Endodermal cell (in vitro differentiated cells): ENCODE results near the gene UBE2D1. TPM values are rescaled to one million over a fixed set of nuclear protein-coding genes. Genes with fewer than 3 reads are reported as not detected.

Experiments used
- DNase-seq: peaks from one replicate; pipeline ENCODE4 v3.0.0-alpha.2; 2017
- H3K27ac ChIP-seq: 2 replicates; pipeline ENCODE4 v1.5.1; 2013; ENCODE audit warnings: mild to moderate bottlenecking, low read depth, low read length, moderate library complexity
- H3K27me3 ChIP-seq: 2 replicates; pipeline ENCODE4 v1.6.1; 2013; ENCODE audit warnings: mild to moderate bottlenecking, low read length, moderate library complexity; ENCODE audit not compliant: insufficient read depth, control insufficient read depth, poor library complexity, severe bottlenecking
- H3K36me3 ChIP-seq: 2 replicates; pipeline ENCODE4 v1.7.0; 2013; ENCODE audit warnings: mild to moderate bottlenecking, low read length, moderate library complexity; ENCODE audit not compliant: control insufficient read depth, insufficient read depth
- H3K4me1 ChIP-seq: one replicate; pipeline ENCODE4 v1.7.0; 2013; ENCODE audit warnings: low read length; ENCODE audit not compliant: control insufficient read depth, insufficient read depth
- H3K4me3 ChIP-seq: 2 replicates; pipeline ENCODE4 v1.5.1; 2013; ENCODE audit warnings: mild to moderate bottlenecking, low read length, moderate library complexity
- H3K9ac ChIP-seq: 2 replicates; pipeline ENCODE4 v1.6.1; 2013; ENCODE audit warnings: mild to moderate bottlenecking, low read length, moderate library complexity; ENCODE audit not compliant: poor library complexity, severe bottlenecking; ENCODE audit errors: extremely low read depth
- H3K9me3 ChIP-seq: 2 replicates; pipeline ENCODE4 v1.6.1; 2013; ENCODE audit warnings: mild to moderate bottlenecking, low read length, moderate library complexity; ENCODE audit not compliant: control insufficient read depth
- H3K27ac Mint-ChIP-seq: 2 replicates; pipeline ENCODE4 v1.8.0; 2020; ENCODE audit warnings: mixed read lengths
- H3K27me3 Mint-ChIP-seq: 2 replicates; pipeline ENCODE4 v1.8.0; 2021; ENCODE audit warnings: mild to moderate bottlenecking, mixed read lengths; ENCODE audit not compliant: insufficient read depth
- H3K36me3 Mint-ChIP-seq: 2 replicates; pipeline ENCODE4 v1.8.0; 2020; ENCODE audit warnings: low read depth, mixed read lengths
- H3K4me1 Mint-ChIP-seq: 2 replicates; pipeline ENCODE4 v1.8.0; 2020; ENCODE audit warnings: mixed read lengths
- H3K4me3 Mint-ChIP-seq: 2 replicates; pipeline ENCODE4 v1.8.0; 2020; ENCODE audit warnings: mild to moderate bottlenecking, moderate library complexity, mixed read lengths
- H3K9me3 Mint-ChIP-seq: 2 replicates; pipeline ENCODE4 v1.8.0; 2020; ENCODE audit warnings: mild to moderate bottlenecking, mixed read lengths
- CTCF ChIP-seq: fragments of 200-600 bp; sonication (generic); conservative IDR thresholded peaks from 2 replicates; pipeline ENCODE4 v1.5.0; 2021; ENCODE audit warnings: antibody characterized with exemption, mild to moderate bottlenecking
- WGBS, 2 experiments: methylation state at CpG; one replicate each; pipeline versions ENCODE4 v1.1.5 to v1.1.7; 2013; ENCODE audit warnings: missing lambda C conversion rate in 2 of 2, mixed read lengths in 1 of 2; ENCODE audit not compliant: insufficient coverage in 1 of 2, insufficient read length in 1 of 2; 5-methylcytosine and 5-hydroxymethylcytosine counted together
- total RNA-seq, 2 donors: library from RNA; stranded (reverse); fragmentation: NEBNext Ultra II Directional in 1 of 2; extraction: Animal tissue kit (Norgen Biotek cat#: 25700) in 1 of 2; gene quantifications; 2 replicates in 1 of 2; 3 replicates in 1 of 2; pipeline ENCODE4 v1.2.1, GENCODE V29; 2021

UBE2D1 gene
- total RNA-seq, 2 donors from 2014 or later, result 28.9 to 33.0 TPM

GRCh38 chr10:58372607-58373441 lies 38.0 kb downstream of the UBE2D1 start:
- H3K4me1 Mint-ChIP-seq, result no peaks in the 10 kb centered on the region
- H3K36me3 Mint-ChIP-seq, result peaks cover 4% of the 10 kb centered on the region
- H3K9me3 ChIP-seq, result no peaks in the 10 kb centered on the region
- 91 to 100% methylated on average over 2 to 4 of the region's 4 CpGs for WGBS, 2 experiments
- no peaks in the 10 kb centered on the region for H3K9me3 Mint-ChIP-seq
- no peak overlapping the region for H3K27ac ChIP-seq
- no peaks in the 10 kb centered on the region for H3K27me3 Mint-ChIP-seq
- H3K9ac ChIP-seq, result no peak overlapping the region
- no peak overlapping the region for H3K4me3 Mint-ChIP-seq
- DNase-seq, result no peak
- H3K4me3 ChIP-seq, result no peak overlapping the region
- no peak for TF ChIP-seq CTCF
- H3K36me3 ChIP-seq, result peaks cover 12% of the 10 kb centered on the region
- no peaks in the 10 kb centered on the region for H3K4me1 ChIP-seq
- H3K27me3 ChIP-seq, result no peaks in the 10 kb centered on the region
- no peak overlapping the region for H3K27ac Mint-ChIP-seq

GRCh38 chr10:58373442-58373827 lies 38.6 kb downstream of the UBE2D1 start:
- Mint-ChIP-seq H3K4me3 (no peak overlapping the region), H3K4me1 (no peaks in the 10 kb centered on the region), H3K27me3 (no peaks in the 10 kb centered on the region), H3K36me3 (peaks cover 4% of the 10 kb centered on the region), H3K27ac (no peak overlapping the region), H3K9me3 (no peaks in the 10 kb centered on the region)
- WGBS, 2 experiments, result 86 to 97% methylated on average over 2 to 3 of the region's 3 CpGs
- H3K27ac ChIP-seq, result no peak overlapping the region
- DNase-seq, result no peak
- no peak for TF ChIP-seq CTCF
- H3K4me3 ChIP-seq, result no peak overlapping the region
- no peaks in the 10 kb centered on the region for H3K9me3 ChIP-seq
- H3K27me3 ChIP-seq, result no peaks in the 10 kb centered on the region
- H3K36me3 ChIP-seq, result peaks cover 9% of the 10 kb centered on the region
- no peaks in the 10 kb centered on the region for H3K4me1 ChIP-seq
- no peak overlapping the region for H3K9ac ChIP-seq

- Mint-ChIP-seq H3K27ac (no peak overlapping the region), H3K27me3 (no peaks in the 10 kb centered on the region), H3K9me3 (no peaks in the 10 kb centered on the region), H3K36me3 (peaks cover 9% of the 10 kb centered on the region), H3K4me3 (no peak overlapping the region), H3K4me1 (peaks cover 9% of the 10 kb centered on the region)
- Histone ChIP-seq H3K27ac (no peak overlapping the region), H3K4me3 (no peak overlapping the region), H3K27me3 (no peaks in the 10 kb centered on the region), H3K9me3 (no peaks in the 10 kb centered on the region), H3K9ac (no peak overlapping the region), H3K36me3 (peaks cover 12% of the 10 kb centered on the region), H3K4me1 (no peaks in the 10 kb centered on the region)
- no peak for DNase-seq
- no peak for TF ChIP-seq CTCF
- 80% methylated on average over 1 of the region's 2 CpGs; no CpG with 5 or more reads in 1 of the 2 experiments for WGBS, 2 experiments
Measured at GRCh38 chr10:58382489-58382995, 47.7 kb downstream of the UBE2D1 start.
